Breast epithelium (tissue), 4 donors: ENCODE results near the gene IFT88. TPM values are rescaled to one million over a fixed set of nuclear protein-coding genes. Genes with fewer than 3 reads are reported as not detected.
"Not testable (repeated sequence)": the region's sequence is repeated elsewhere in the genome, so short reads cannot be mapped to it uniquely, and the experiment has no call there.

Source experiments
- DNase-seq, 2 donors: peaks; one replicate each; pipeline ENCODE4 v3.0.0-alpha.2; 2019; ENCODE audit warnings: low spot score in 2 of 2
- H3K27ac ChIP-seq, 2 donors: fragments of 200-600 bp; sonication (generic) in 1 of 2; one replicate each; pipeline ENCODE4 v1.5.1; 2016 to 2019; ENCODE audit warnings: mild to moderate bottlenecking in 1 of 2
- H3K27me3 ChIP-seq, 2 donors: fragments of 200-600 bp; sonication (generic) in 1 of 2; one replicate each; pipeline versions ENCODE4 v1.5.1 to v1.6.0; 2017 to 2019; ENCODE audit warnings: control low read depth in 1 of 2, mild to moderate bottlenecking in 1 of 2
- H3K36me3 ChIP-seq: fragments of 200-600 bp; one replicate; pipeline ENCODE4 v1.5.1; 2019
- H3K4me1 ChIP-seq, 2 donors: fragments of 200-600 bp; sonication (generic); one replicate each; pipeline ENCODE4 v1.5.1; 2016 to 2019; ENCODE audit warnings: control low read depth in 1 of 2
- H3K4me3 ChIP-seq, 3 donors: fragments of 200-600 bp; sonication (generic); 1 replicate in 2 of 3; 2 replicates in 1 of 3; pipeline ENCODE4 v1.5.1; 2016 to 2019; ENCODE audit warnings: mild to moderate bottlenecking in 3 of 3, moderate library complexity in 2 of 3
- H3K9me3 ChIP-seq, 2 donors: fragments of 200-600 bp; sonication (generic) in 1 of 2; one replicate each; pipeline ENCODE4 v1.5.1; 2016 to 2019; ENCODE audit warnings: control low read depth in 1 of 2
- CTCF ChIP-seq, 3 donors: fragments of 450-650 bp; IDR thresholded peaks; one replicate each; pipeline ENCODE4 v1.5.1; 2016 to 2017; ENCODE audit warnings: antibody characterized with exemption in 3 of 3, mild to moderate bottlenecking in 3 of 3, moderate library complexity in 3 of 3
- POLR2A ChIP-seq: fragments of 450-650 bp; IDR thresholded peaks from one replicate; pipeline ENCODE4 v1.6.1; 2016; ENCODE audit warnings: antibody characterized with exemption, mild to moderate bottlenecking, moderate library complexity
- POLR2AphosphoS5 ChIP-seq, 3 donors: sonication (generic); formaldehyde crosslinking; IDR thresholded peaks; one replicate each; pipeline ENCODE4 v1.6.1; 2017; ENCODE audit warnings: antibody characterized with exemption in 3 of 3
- intact Hi-C: fragments of 100-400 bp; cut with DNase I; formaldehyde crosslinking; loops from one replicate; pipeline ENCODE4 v1.15.1; 2023; ENCODE audit warnings: low total_unique reads
- total RNA-seq, 3 donors: library from RNA; depleted of rRNA; stranded (reverse); fragments of >200 nt; gene quantifications; one replicate each; pipeline ENCODE4 v1.1.0, GENCODE V29; 2016

IFT88 gene
- total RNA-seq, 3 donors from 2014 or later: 13.9 to 35.0 (median 27.9) TPM

DNA sequence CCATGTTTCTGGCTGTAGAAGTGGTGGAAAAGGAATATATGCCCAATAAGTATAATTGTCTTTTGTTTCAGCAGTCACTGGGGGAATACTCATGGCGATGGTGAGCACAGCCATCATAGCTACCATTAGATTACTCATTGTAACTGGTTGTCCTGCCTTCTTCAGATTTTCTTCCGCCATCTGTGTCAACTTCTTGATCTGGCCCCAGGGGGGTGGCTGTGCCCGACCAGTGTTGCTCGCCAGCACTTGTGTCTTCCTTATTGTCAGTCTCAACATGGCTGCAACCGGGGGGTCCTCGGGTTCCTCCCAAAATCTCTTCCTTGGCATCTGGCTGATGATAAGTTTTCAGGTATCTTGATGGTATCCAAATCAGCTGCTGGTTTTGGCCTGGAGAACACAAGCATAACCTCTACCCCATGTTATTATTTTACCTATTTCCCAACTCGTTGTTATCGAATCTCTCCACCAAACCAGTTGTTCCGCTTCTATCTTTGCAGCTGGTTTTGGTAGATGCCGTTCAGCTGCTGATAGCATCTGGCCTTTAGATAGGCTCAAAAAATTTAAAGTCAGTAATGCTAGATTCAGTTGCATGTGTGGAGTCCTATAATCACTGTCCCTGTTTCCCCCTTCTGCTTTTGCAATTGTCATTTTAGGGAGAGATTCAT lies 113.6 kb downstream of the IFT88 start:
- Histone ChIP-seq H3K27me3 (no peaks in the 10 kb centered on the region), H3K36me3 (no peaks in the 10 kb centered on the region), H3K4me3 (no peak overlapping the region), H3K9me3 (no peaks in the 10 kb centered on the region), H3K27ac (no peak overlapping the region), H3K4me1 (no peaks in the 10 kb centered on the region)
- no peak for DNase-seq
- intact Hi-C loops: loop anchor here (1.0 kb wide), 1 partner anchor 22 kb away; no protein-coding TSS in a partner anchor
- TF ChIP-seq POLR2A (no peak), POLR2AphosphoS5 (IDR thresholded peaks at IDR 0.05) (no peak)

DNA sequence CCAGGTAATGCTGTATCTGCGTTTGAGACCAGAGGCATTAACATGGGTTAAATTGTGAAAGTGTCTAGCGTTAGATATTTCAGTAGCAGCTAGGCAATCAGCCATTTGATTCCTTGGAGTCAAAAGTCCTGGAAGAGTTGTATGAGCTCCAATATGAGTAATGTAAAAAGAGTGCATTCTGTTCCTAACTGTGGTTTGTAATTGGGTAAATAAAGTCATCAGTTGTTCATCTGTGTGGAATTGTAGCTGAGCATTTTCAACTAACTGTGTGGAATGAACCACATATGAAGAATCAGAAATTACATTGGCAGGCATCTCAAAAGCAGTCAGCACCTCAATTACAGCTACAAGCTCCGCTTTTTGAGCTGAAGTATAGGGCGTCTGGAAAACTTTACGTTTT lies 114.5 kb downstream of the IFT88 start:
- H3K27ac ChIP-seq, DNase-seq, intact Hi-C loops, H3K4me1 ChIP-seq, H3K36me3 ChIP-seq, H3K27me3 ChIP-seq, H3K9me3 ChIP-seq, H3K4me3 ChIP-seq: not testable (repeated sequence)

GRCh38 chr13:20682061-20682460 lies 115.1 kb downstream of the IFT88 start:
- no peaks in the 10 kb centered on the region for H3K4me1 ChIP-seq
- DNase-seq: no peak
- intact Hi-C loops: no loop called here
- H3K9me3 ChIP-seq: no peaks in the 10 kb centered on the region
- H3K4me3 ChIP-seq: no peak overlapping the region
- no peak for TF ChIP-seq POLR2AphosphoS5 (IDR thresholded peaks at IDR 0.05)
- TF ChIP-seq POLR2A: no peak
- no peak for TF ChIP-seq CTCF (IDR thresholded peaks at IDR 0.05)
- H3K36me3 ChIP-seq: no peaks in the 10 kb centered on the region
- no peaks in the 10 kb centered on the region for H3K27me3 ChIP-seq
- no peak overlapping the region for H3K27ac ChIP-seq

- Histone ChIP-seq H3K27ac (no peak overlapping the region), H3K4me1 (no peaks in the 10 kb centered on the region), H3K9me3 (no peaks in the 10 kb centered on the region), H3K4me3 (no peak overlapping the region), H3K27me3 (no peaks in the 10 kb centered on the region), H3K36me3 (no peaks in the 10 kb centered on the region)
- DNase-seq: no peak
- TF ChIP-seq CTCF (IDR thresholded peaks at IDR 0.05): no peak
- TF ChIP-seq POLR2A: no peak
- TF ChIP-seq POLR2AphosphoS5 (IDR thresholded peaks at IDR 0.05): no peak
- intact Hi-C loops: no loop called here
These were observed 117.1 kb downstream of the IFT88 start for GRCh38 chr13:20684041-20684440.

- H3K27ac ChIP-seq: no peak overlapping the region
- no peaks in the 10 kb centered on the region for H3K36me3 ChIP-seq
- no peaks in the 10 kb centered on the region for H3K9me3 ChIP-seq
- H3K4me3 ChIP-seq: no peak overlapping the region
- TF ChIP-seq CTCF (IDR thresholded peaks at IDR 0.05) (no peak), POLR2A (no peak), POLR2AphosphoS5 (IDR thresholded peaks at IDR 0.05) (no peak)
- H3K27me3 ChIP-seq: no peaks in the 10 kb centered on the region
- DNase-seq: no peak
- intact Hi-C loops: no loop called here
- H3K4me1 ChIP-seq: no peaks in the 10 kb centered on the region
These were observed 117.6 kb downstream of the IFT88 start for GRCh38 chr13:20684546-20684945.

GRCh38 chr13:20685092-20685491 lies 118.1 kb downstream of the IFT88 start:
- no peak overlapping the region for H3K27ac ChIP-seq
- TF ChIP-seq CTCF (IDR thresholded peaks at IDR 0.05) (no peak), POLR2A (no peak), POLR2AphosphoS5 (IDR thresholded peaks at IDR 0.05) (no peak)
- no peaks in the 10 kb centered on the region for H3K4me1 ChIP-seq
- DNase-seq: no peak
- intact Hi-C loops: no loop called here
- H3K4me3 ChIP-seq: no peak overlapping the region
- H3K9me3 ChIP-seq: no peaks in the 10 kb centered on the region
- H3K27me3 ChIP-seq: no peaks in the 10 kb centered on the region
- no peaks in the 10 kb centered on the region for H3K36me3 ChIP-seq
